T-cell (primary cell): ENCODE results near the gene PNPLA1. TPM values are rescaled to one million over a fixed set of nuclear protein-coding genes. Genes with fewer than 3 reads are reported as not detected.

Experiments used
- ATAC-seq, 4 experiments: fragments of 200-7000 bp in 3 of 4; fragments of 150-1000 bp in 1 of 4; cut with Tn5 transposase; replicated peaks in 1 of 4; 1 replicate in 3 of 4; 2 replicates in 1 of 4; pipeline ENCODE4 v1.10.0; 2021; ENCODE audit warnings: moderate library complexity in 3 of 4, mild to moderate bottlenecking in 2 of 4, moderate number of reproducible peaks in 1 of 4
- CTCF ChIA-PET, 2 donors: fragments of 300-600 bp; sonication (Branson Sonifier 250); formaldehyde crosslinking; loops; one replicate each; lab custom pipeline; 2022; ENCODE audit warnings: antibody characterized with exemption in 2 of 2; lab: Charles Lee
- POLR2A ChIA-PET, 2 donors: fragments of 300-600 bp; sonication (Branson Sonifier 250); formaldehyde crosslinking; loops; one replicate each; lab custom pipeline; 2022; ENCODE audit warnings: antibody characterized with exemption in 2 of 2; lab: Charles Lee
- DNase-seq, 35 experiments: peaks; one replicate each; pipeline versions ENCODE4 v3.0.0 to v3.0.0-alpha.2; 2013 to 2023
- H3K27ac ChIP-seq: one replicate; pipeline ENCODE4 v1.5.1; 2013; ENCODE audit warnings: low read length
- H3K27me3 ChIP-seq, 2 experiments: replicated peaks in 1 of 2; 1 replicate in 1 of 2; 2 replicates in 1 of 2; pipeline versions ENCODE4 v1.6.1 to v1.7.0; 2013; ENCODE audit warnings: low read length in 1 of 2, mixed read lengths in 1 of 2; ENCODE audit not compliant: control insufficient read depth in 2 of 2, insufficient read depth in 2 of 2; ENCODE audit errors: extremely low read depth in 1 of 2
- H3K36me3 ChIP-seq, 2 donors: 1 replicate in 1 of 2; 2 replicates in 1 of 2; pipeline versions ENCODE4 v1.6.1 to v1.7.0; 2013; ENCODE audit warnings: low read length in 1 of 2; ENCODE audit not compliant: control insufficient read depth in 2 of 2, insufficient read depth in 1 of 2; ENCODE audit errors: extremely low read depth in 1 of 2
- H3K4me1 ChIP-seq, 2 experiments: 1 replicate in 1 of 2; 2 replicates in 1 of 2; pipeline versions ENCODE4 v1.6.1 to v1.7.0; 2013; ENCODE audit warnings: low read length in 2 of 2, mixed read lengths in 1 of 2; ENCODE audit not compliant: insufficient read depth in 2 of 2, control insufficient read depth in 1 of 2; ENCODE audit errors: extremely low read depth in 1 of 2
- H3K4me3 ChIP-seq, 2 donors: 1 replicate in 1 of 2; 2 replicates in 1 of 2; pipeline versions ENCODE4 v1.5.1 to v1.7.0; 2013; ENCODE audit warnings: mild to moderate bottlenecking in 2 of 2, low read length in 1 of 2, moderate library complexity in 1 of 2; ENCODE audit not compliant: control insufficient read depth in 1 of 2; ENCODE audit errors: extremely low read depth in 1 of 2
- H3K9me3 ChIP-seq: 2 replicates; pipeline ENCODE4 v1.7.0; 2013
- H3K27ac Mint-ChIP-seq, 2 donors: one replicate each; pipeline ENCODE4 v1.8.0; 2020 to 2021; ENCODE audit warnings: mild to moderate bottlenecking in 2 of 2, mixed read lengths in 2 of 2
- H3K27me3 Mint-ChIP-seq, 2 donors: one replicate each; pipeline ENCODE4 v1.8.0; 2021 to 2022; ENCODE audit warnings: mixed read lengths in 2 of 2
- H3K36me3 Mint-ChIP-seq: one replicate; pipeline ENCODE4 v1.8.0; 2021; ENCODE audit warnings: mixed read lengths
- H3K4me1 Mint-ChIP-seq, 3 donors: one replicate each; pipeline ENCODE4 v1.8.0; 2020 to 2022; ENCODE audit warnings: mixed read lengths in 3 of 3, mild to moderate bottlenecking in 1 of 3
- H3K4me3 Mint-ChIP-seq, 3 donors: one replicate each; pipeline ENCODE4 v1.8.0; 2020 to 2022; ENCODE audit warnings: mild to moderate bottlenecking in 3 of 3, mixed read lengths in 3 of 3, moderate library complexity in 3 of 3
- H3K9me3 Mint-ChIP-seq, 3 donors: one replicate each; pipeline ENCODE4 v1.8.0; 2020 to 2022; ENCODE audit warnings: mixed read lengths in 3 of 3
- WGBS: methylation state at CpG from one replicate; pipeline ENCODE4 v1.1.5; 2013; ENCODE audit warnings: missing lambda C conversion rate; ENCODE audit not compliant: insufficient coverage; 5-methylcytosine and 5-hydroxymethylcytosine counted together
- total RNA-seq, 35 experiments: library from RNA in 6 of 35; stranded (reverse) in 6 of 35; fragments of 120-200 nt in 1 of 35; gene quantifications; one replicate each; pipeline versions ENCODE4 v1.2.1 to v1.2.4 and lab custom pipeline; 2013 to 2026

The PNPLA1 gene
- total RNA-seq, 5 donors from 2014 or later (not counting 1 experiment from before 2014, with no cell fraction given): 0.20 to 0.22 TPM; not detected in 3

DNA sequence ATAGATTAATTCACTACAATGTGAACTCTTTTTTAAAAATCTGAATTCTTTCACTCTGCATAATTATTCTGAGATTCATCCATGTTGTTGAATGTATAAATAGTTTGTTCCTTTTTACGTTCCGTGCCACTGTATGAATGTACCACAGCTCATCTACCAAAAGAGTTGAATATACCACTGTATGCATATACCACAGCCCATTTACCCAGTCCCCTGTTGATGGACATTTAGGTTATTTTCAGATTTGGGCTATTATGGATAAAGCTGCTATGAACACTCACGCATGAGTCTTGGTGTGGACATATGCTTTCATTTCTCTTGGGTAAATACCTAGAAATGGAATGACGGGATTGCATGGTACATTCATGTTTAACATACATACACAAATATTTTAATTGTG lies 28.2 kb downstream of the PNPLA1 start:
- Histone ChIP-seq H3K27me3 (peaks cover 0 to 17% of the 10 kb centered on the region in 2 experiments), H3K9me3 (no peaks in the 10 kb centered on the region), H3K4me1 (peaks cover 0 to 8% of the 10 kb centered on the region in 2 experiments), H3K27ac (no peak overlapping the region), H3K4me3 (no peak overlapping the region), H3K36me3 (no peaks in the 10 kb centered on the region)
- POLR2A ChIA-PET: no interaction called here
- Mint-ChIP-seq H3K27me3 (peaks cover 6 to 20% of the 10 kb centered on the region in 2 donors), H3K4me3 (no peak overlapping the region), H3K4me1 (peaks cover 2 to 4% (median 4%) of the 10 kb centered on the region in 3 donors), H3K27ac (no peak overlapping the region), H3K36me3 (no peaks in the 10 kb centered on the region), H3K9me3 (no peaks in the 10 kb centered on the region)
- no peak for DNase-seq
- WGBS: no CpG with 5 or more reads among the region's 4 CpGs
- CTCF ChIA-PET: interaction anchor here in 1 of 2 donors (0.6 to 1.4 kb wide), 2 partner anchors 12 to 319 kb away, joined by 3 to 6 read pairs; no protein-coding TSS in a partner anchor
- no peak for ATAC-seq

- Mint-ChIP-seq H3K27me3 (peaks cover 6 to 20% of the 10 kb centered on the region in 2 donors), H3K4me1 (peaks cover 2 to 4% (median 4%) of the 10 kb centered on the region in 3 donors), H3K4me3 (no peak overlapping the region), H3K27ac (peak overlapping the region in 1 of 2 donors; percentile 22), H3K36me3 (no peaks in the 10 kb centered on the region), H3K9me3 (no peaks in the 10 kb centered on the region)
- CTCF ChIA-PET: no interaction called here
- H3K27me3 ChIP-seq: peaks cover 0 to 14% of the 10 kb centered on the region in 2 experiments
- H3K9me3 ChIP-seq: no peaks in the 10 kb centered on the region
- DNase-seq (no peak), ATAC-seq (no peak)
- 66% methylated on average over 6 of the region's 10 CpGs for WGBS
- H3K36me3 ChIP-seq: no peaks in the 10 kb centered on the region
- POLR2A ChIA-PET: interaction anchor here in 1 of 2 donors (0.7 kb wide), 1 partner anchor 133 kb away, joined by 4 read pairs; no protein-coding TSS in a partner anchor
- H3K27ac ChIP-seq: no peak overlapping the region
- peaks cover 0 to 8% of the 10 kb centered on the region in 2 experiments for H3K4me1 ChIP-seq
- H3K4me3 ChIP-seq: no peak overlapping the region
Measured at GRCh38 chr6:36301085-36301658, 31.3 kb downstream of the PNPLA1 start.

DNA sequence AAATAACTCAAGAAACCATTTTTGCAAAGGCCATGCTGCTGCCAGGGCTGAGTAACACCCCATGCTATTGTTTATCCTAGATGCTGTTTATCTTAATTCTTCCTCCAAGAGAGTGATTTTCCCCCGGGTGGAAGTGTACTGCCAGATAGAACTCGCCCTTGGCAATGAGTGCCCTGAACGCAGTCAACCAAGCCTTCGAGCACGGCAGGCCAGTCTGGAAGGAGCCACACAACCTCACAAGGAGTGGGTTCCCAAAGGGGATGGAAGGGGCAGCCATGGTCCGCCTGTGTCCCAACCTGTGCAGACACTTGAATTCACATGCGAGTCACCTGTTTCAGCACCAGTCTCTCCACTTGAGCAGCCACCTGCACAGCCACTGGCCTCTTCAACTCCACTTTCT lies 31.9 kb downstream of the PNPLA1 start:
- Histone ChIP-seq H3K4me1 (peaks cover 0 to 8% of the 10 kb centered on the region in 2 experiments), H3K9me3 (no peaks in the 10 kb centered on the region), H3K36me3 (no peaks in the 10 kb centered on the region), H3K27ac (no peak overlapping the region), H3K27me3 (peaks cover 0 to 15% of the 10 kb centered on the region in 2 experiments), H3K4me3 (no peak overlapping the region)
- POLR2A ChIA-PET: no interaction called here
- Mint-ChIP-seq H3K27ac (no peak overlapping the region), H3K27me3 (peaks cover 9 to 20% of the 10 kb centered on the region in 2 donors), H3K4me3 (no peak overlapping the region), H3K4me1 (peaks cover 2 to 4% (median 4%) of the 10 kb centered on the region in 3 donors), H3K36me3 (no peaks in the 10 kb centered on the region), H3K9me3 (no peaks in the 10 kb centered on the region)
- ATAC-seq: no peak
- CTCF ChIA-PET: interaction anchor here (0.6 to 1.4 kb wide), 10 partner anchors 13 to 976 kb away, joined by 3 to 6 read pairs (median 4); no protein-coding TSS in a partner anchor
- no peak for DNase-seq
- WGBS: 67% methylated on average over 6 of the region's 7 CpGs

DNA sequence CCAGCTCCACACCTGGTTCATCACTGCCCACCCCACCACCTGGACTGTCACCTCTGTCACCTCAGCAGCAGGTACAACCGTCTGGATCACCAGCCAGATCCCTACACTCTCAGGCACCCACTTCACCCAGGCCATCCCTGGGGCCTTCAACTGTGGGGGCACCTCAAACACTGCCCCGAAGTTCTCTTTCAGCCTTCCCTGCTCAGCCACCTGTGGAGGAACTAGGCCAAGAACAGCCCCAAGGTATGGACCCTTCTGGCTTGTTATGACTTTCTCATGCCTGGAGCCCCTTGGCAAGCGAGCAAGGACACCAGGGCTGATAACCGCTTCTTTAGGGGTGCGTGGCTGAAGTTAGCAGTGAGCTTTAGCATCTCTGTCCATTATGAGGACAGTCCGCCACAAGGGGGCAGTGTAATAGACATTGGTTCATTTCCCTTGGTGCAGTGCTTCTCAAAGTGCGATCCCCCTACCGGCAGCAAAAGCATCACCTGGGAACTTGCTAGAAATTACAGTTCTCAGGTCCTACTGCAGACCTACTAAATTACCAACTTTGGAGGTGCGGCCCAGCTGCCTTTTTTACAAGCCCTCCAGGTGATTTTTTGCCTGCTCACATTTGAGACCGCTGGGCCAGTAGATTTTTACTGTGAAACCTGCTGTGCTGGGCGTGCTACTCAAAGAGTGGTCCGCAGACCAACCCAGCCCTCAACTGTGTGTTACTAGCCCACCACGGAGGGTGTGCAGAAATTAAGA lies 32.5 kb downstream of the PNPLA1 start:
- ChIA-PET CTCF (interaction anchor here (0.5 to 1.4 kb wide), 14 partner anchors 13 to 1224 kb away, joined by 3 to 6 read pairs (median 3); no protein-coding TSS in a partner anchor), POLR2A (interaction anchor here in 1 of 2 donors (0.5 kb wide), 1 partner anchor 561 kb away, joined by 3 read pairs; no protein-coding TSS in a partner anchor)
- Histone ChIP-seq H3K36me3 (no peaks in the 10 kb centered on the region), H3K9me3 (no peaks in the 10 kb centered on the region), H3K27ac (no peak overlapping the region), H3K4me1 (peaks cover 0 to 8% of the 10 kb centered on the region in 2 experiments), H3K27me3 (peaks cover 0 to 15% of the 10 kb centered on the region in 2 experiments), H3K4me3 (no peak overlapping the region)
- peaks cover 2 to 4% (median 4%) of the 10 kb centered on the region in 3 donors for H3K4me1 Mint-ChIP-seq
- no peak overlapping the region for H3K27ac Mint-ChIP-seq
- H3K36me3 Mint-ChIP-seq: no peaks in the 10 kb centered on the region
- ATAC-seq (peak; percentile 97 to 99 (median 98)), DNase-seq (peak; percentile 75 to 97 (median 89))
- no peak overlapping the region for H3K4me3 Mint-ChIP-seq
- no peaks in the 10 kb centered on the region for H3K9me3 Mint-ChIP-seq
- peaks cover 9 to 20% of the 10 kb centered on the region in 2 donors for H3K27me3 Mint-ChIP-seq
- WGBS: 31% methylated on average over 12 of the region's 13 CpGs

DNA sequence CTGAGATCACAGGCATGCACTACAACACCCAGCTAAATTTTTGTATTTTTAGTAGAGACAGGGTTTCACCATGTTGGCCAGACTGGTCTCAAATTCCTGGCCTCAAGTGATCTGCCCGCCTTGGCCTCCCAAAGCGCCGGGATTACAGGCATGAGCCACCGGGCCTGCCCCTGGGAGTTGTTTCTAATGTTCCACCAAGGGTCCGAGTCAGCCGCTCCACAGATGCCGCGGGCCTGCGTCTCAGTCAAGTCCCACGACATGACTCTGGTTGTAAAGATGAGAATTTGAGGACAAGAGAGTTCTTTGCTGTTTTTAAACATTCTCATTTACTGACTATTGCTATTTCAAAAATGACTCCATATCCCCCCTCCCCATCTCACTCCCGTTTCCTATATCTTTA lies 36.0 kb downstream of the PNPLA1 start:
- ChIA-PET CTCF (interaction anchor here in 1 of 2 donors (0.7 to 1.2 kb wide), 5 partner anchors 18 to 1378 kb away, joined by 3 to 6 read pairs (median 4); no protein-coding TSS in a partner anchor), POLR2A (interaction anchor here in 1 of 2 donors (0.6 kb wide), 1 partner anchor 56 kb away, joined by 3 read pairs; no protein-coding TSS in a partner anchor)
- Histone ChIP-seq H3K4me1 (peaks cover 0 to 8% of the 10 kb centered on the region in 2 experiments), H3K36me3 (no peaks in the 10 kb centered on the region), H3K9me3 (no peaks in the 10 kb centered on the region), H3K27me3 (peaks cover 0 to 23% of the 10 kb centered on the region in 2 experiments), H3K27ac (no peak overlapping the region), H3K4me3 (no peak overlapping the region)
- H3K9me3 Mint-ChIP-seq: no peaks in the 10 kb centered on the region
- WGBS: 88% methylated on average over 5 of the region's 11 CpGs
- no peak overlapping the region for H3K4me3 Mint-ChIP-seq
- H3K4me1 Mint-ChIP-seq: peaks cover 2 to 4% (median 4%) of the 10 kb centered on the region in 3 donors
- H3K27me3 Mint-ChIP-seq: peaks cover 6 to 15% of the 10 kb centered on the region in 2 donors
- H3K36me3 Mint-ChIP-seq: no peaks in the 10 kb centered on the region
- H3K27ac Mint-ChIP-seq: no peak overlapping the region
- DNase-seq: no peak
- no peak for ATAC-seq

GRCh38 chr6:36306375-36306774 lies 36.5 kb downstream of the PNPLA1 start:
- Mint-ChIP-seq H3K27ac (no peak overlapping the region), H3K4me3 (no peak overlapping the region), H3K36me3 (no peaks in the 10 kb centered on the region), H3K9me3 (no peaks in the 10 kb centered on the region), H3K27me3 (peaks cover 6 to 12% of the 10 kb centered on the region in 2 donors), H3K4me1 (peaks cover 2 to 4% (median 4%) of the 10 kb centered on the region in 3 donors)
- no peak overlapping the region for H3K4me3 ChIP-seq
- ATAC-seq (no peak), DNase-seq (no peak)
- H3K36me3 ChIP-seq: no peaks in the 10 kb centered on the region
- H3K9me3 ChIP-seq: no peaks in the 10 kb centered on the region
- no peak overlapping the region for H3K27ac ChIP-seq
- ChIA-PET POLR2A (interaction anchor here in 1 of 2 donors (0.6 kb wide), 1 partner anchor 56 kb away, joined by 3 read pairs; no protein-coding TSS in a partner anchor), CTCF (interaction anchor here in 1 of 2 donors (1.2 kb wide), 1 partner anchor 55 kb away, joined by 3 read pairs; no protein-coding TSS in a partner anchor)
- H3K27me3 ChIP-seq: peaks cover 0 to 20% of the 10 kb centered on the region in 2 experiments
- WGBS: 100% methylated on average over 1 of the region's 7 CpGs
- H3K4me1 ChIP-seq: peaks cover 0 to 8% of the 10 kb centered on the region in 2 experiments
